HUDEP-2 (cell line): ENCODE measurements around the gene SPRED1.

Experiments
- DNase-seq, 76 experiments: peaks; one replicate each; lab custom pipeline; 2025; ENCODE audit not compliant: unreplicated experiment in 76 of 76; lab: John Stamatoyannopoulos, UW

Gene SPRED1

DNA sequence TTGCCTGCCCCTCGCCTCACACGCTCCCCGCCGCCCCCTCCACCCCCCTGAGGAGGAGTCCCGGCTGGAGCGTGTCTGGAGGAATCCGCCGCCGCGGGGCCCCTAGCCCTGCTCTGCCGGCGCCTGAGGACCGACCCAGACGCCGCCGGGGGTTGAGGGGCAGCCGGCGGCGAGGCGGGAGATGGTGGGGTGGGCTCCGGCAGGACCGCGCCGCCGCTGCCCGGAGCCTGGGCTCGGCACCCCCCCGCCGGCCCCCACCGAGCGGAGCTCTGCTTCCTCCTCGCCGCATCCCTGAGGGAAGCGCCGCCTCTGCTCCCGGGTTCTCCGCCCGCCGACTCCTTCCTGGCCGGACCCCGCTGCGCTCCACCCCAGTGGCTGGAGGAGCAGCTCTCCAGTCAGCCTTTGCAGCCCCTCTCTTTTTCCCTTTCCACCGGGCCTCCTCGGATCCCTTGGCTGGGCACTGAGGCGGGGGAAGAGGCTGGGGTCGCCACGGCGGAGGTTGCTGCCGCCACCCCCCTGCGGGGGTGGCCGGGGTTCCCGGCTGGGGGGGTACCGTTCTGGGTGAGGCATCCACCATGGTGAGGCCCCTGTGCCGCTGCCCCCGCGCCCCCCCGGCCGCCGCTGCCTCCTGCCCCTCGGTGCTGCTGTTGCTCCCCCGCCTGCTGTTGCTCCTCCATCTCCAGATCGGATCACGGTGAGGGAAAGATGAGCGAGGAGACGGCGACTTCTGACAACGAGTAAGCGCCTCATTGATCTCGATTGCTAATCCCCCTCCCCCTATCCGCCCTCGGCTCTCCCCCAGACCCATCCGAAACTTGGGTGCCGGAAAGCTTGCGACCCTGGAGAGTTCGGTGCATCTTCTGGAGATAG, at the start of gene SPRED1:
Gene SPRED1, plus strand, starts transcription at position 356 of the 870 bp plus-strand sequence. Its CDS starts 350 bp downstream, at position 706.
- peak in 17 of 76 experiments; percentile 1 to 59 (median 33) for DNase-seq

- DNase-seq: no peak
Observed at GRCh38 chr15:38205526-38206272, 46.9 kb upstream of the SPRED1 start.

DNA sequence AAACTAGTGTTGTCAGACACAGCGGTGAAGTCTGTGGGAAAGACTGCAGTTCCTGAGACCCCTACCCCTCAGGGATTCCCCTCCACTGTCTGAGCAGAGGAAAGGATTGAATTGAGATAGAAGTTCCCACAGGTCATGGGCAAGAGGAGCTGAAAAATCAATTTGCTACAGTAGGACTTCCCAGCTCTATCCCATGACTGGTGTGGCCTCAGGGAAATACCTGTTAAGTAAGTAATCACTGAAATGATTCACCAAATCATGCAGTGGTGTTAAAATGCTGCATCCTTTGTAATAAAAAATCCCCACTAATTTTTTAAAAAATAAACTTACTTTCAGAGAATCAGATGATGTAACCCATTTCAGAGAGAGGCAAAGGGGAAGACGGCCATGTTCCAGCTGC, 45.0 kb upstream of the SPRED1 start:
- DNase-seq: no peak

DNA sequence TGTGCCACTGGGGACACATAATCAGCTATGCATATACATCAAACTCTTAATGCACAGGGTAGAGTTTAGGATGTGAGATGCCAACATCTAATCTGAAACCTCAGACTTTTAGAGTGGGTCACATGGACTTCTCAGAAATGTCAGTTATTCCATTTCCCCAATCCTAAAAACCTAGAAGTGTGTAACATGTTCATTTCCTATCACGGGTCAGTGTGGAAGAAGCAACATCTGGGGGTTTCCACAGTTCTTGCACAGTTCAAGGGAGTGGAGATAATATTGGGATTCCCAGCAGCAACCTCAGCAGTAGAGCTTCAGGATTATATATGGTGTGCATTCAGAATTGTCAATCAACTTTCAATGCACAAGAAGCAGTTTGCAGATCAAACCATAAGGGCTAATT, 44.4 kb upstream of the SPRED1 start:
- no peak for DNase-seq

DNA sequence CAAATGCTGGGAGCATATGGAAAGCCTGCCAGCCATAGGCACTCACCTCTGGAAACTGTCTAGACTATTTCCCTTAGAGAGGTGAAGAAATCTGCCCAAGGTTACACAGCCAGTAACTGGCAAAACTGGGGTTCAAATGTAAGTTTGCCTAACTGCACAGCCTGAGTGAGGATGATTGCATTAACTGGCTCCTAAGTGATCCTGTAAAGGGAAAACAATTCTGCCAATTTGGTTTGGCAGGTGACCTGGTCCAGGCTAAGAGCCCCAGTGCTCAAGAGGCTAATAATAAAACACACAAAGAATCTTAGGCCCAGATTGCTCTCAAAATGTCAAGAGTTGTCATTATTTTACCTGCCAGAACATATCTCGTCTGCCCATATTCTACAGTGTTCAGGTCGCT, 43.9 kb upstream of the SPRED1 start:
- no peak for DNase-seq

DNA sequence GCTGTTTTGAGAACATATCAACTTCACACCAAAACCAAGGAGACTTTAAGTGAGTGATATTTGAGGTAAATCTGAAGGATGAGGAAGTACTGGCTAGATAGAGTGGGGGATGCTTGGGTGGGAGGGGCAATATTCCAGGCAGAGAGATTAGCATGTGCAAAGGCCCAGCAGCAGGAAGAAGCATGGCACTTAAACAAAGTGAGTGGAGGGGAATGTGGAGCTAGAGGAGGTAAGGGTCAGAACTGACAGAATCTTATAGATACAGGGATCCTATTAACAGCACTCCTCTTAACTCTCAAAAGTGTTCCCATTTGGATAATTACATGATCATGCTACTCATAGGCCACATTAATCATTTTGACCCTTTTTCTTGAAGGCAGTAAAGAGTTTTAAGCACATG, 41.4 kb upstream of the SPRED1 start:
- DNase-seq: no peak

DNA sequence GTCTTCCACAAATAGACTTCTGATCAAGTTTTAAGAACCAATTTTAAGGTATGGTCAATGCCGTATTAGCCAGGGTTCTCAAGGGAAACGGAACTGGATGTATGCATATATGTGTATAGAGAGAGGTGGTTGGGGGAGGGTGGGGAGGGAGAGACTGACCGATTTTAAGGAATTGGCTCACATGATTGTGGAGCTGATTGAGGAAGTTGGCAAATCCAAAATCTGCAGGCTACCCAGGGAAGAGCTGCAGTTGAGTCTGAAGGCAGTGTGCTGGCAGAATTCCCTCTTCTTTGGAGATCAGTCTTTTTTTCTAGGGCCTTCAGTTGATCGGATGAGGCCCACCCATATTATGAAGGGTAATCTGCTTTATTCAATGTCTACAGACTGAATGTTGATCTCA, 40.8 kb upstream of the SPRED1 start:
- DNase-seq: no peak

DNA sequence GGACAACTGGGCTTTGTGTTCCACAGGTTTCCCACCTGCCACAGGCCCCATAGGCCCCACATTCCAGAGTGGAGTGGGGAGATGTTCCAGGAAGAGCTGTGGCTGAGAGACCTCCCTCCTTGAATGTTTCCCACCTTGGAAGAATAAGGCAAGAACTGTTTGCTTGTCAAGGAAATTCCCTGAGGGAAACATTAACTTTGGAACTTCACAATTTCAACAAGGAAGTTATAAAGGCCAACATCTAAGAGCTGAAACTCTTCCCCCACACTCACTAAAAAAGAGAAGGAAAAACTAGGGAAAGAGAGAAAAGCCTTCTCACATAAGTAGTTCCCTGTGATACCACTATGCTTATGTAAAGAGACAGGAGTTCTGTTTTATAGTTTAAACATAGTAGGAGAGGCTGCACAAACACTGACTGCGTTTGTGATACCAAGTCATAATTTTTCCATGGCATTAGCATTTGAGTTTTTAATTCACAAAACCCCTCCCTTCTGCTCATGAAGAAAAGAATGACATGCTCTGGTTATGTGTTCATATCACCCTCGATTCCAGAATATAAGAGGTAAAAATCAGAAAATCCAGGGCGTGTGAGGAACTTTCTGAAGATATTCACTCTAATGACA, 39.8 kb upstream of the SPRED1 start:
- DNase-seq: no peak

DNA sequence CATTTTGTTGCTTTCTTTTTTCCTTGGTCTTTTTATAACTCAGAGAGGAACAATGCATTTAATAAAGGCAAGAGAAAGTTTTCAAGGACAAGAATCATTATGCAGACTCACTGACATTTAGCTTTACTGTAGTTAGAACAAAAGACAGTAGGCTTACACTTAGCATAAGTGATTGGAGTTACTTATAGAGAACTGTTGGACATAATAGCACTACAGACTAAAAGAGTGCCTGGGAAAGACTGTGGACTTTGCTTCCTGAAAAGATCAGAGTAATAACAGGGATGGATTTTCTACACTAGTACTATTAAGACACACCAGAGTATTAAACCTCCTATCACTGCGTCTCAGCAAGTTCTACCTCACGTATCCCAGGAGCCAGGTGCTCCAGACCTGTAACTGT, 39.3 kb upstream of the SPRED1 start:
- DNase-seq: no peak

GRCh38 chr15:38215707-38216106, 36.9 kb upstream of the SPRED1 start:
- peak in 1 of 76 experiments; percentile 3 for DNase-seq

GRCh38 chr15:38216763-38217162, 35.9 kb upstream of the SPRED1 start:
- DNase-seq: no peak

DNA sequence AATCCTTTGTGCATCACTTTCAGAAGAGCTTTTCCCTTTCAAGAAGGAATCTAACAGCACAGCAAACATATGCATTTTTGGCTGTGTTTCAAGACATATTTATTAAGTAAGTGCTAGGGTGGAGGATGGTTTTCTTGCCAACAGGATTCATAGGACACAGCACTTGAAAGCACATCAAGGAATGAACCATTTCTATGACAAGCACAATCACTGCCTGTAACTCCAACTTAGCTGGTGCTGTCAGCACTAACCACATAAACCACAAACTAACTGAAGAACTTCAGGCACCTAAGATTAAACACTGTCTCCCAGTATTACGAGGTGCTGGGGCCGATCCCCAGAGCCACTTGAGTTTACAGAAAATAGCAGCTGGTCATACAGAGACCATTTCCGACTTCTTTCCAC, 35.4 kb upstream of the SPRED1 start:
- peak in 1 of 76 experiments; percentile 3 for DNase-seq

- no peak for DNase-seq
Observed at GRCh38 chr15:38217788-38218609, 34.6 kb upstream of the SPRED1 start.

DNA sequence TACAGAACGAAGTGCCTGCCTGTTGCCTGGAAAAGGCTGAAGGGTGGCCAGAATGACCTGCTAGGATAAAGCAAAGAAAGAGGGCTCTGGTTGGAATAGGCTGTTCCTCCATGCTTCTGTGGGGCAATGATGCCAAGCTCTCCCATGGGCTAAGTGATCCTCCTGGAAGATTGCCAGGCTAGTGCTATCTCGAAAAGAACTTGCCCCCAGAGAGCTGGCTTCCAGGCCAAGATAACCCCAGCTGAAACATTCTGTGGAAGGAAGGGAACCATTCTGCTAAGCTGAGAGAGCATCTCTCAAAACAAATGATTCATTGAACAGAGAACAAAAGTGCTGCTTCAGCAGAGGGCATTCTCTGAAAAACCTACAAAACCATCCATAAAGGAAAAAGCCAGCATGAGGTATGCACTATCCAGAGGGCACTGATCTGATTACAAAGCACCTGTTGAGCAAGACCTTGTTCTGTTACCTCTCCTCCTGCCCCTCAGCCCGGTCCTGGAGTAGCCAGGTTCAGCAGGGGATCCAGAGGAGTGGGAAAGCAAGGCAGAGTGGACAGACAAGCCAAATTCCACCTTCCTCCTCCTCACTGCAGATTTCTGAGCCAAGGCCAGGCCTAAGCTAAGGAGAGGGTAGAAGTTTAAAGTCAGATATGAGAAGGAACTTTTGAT, 31.9 kb upstream of the SPRED1 start:
- DNase-seq: peak in 45 of 76 experiments; percentile 2 to 63 (median 25)

DNA sequence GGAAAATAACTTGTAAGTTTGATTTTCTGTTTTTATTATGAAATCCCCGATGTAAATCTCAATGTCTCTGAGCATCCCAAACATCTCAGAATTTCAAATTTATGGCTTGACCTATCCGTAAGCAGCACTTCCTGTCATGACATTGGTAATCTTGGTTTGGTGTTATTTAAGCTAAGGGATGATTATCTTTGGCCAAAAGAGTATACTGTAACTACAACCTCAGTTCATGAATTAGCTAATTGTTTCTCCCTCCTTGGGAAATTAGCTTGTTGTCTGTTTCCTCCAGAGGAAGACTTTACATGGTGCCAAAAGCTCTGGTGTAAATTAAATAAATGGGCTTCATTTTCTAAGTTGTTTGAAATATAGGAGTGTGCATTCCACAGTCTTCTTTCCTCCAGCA, 28.1 kb upstream of the SPRED1 start:
- no peak for DNase-seq

- no peak for DNase-seq
Observed at GRCh38 chr15:38225381-38225780, 27.3 kb upstream of the SPRED1 start.

DNA sequence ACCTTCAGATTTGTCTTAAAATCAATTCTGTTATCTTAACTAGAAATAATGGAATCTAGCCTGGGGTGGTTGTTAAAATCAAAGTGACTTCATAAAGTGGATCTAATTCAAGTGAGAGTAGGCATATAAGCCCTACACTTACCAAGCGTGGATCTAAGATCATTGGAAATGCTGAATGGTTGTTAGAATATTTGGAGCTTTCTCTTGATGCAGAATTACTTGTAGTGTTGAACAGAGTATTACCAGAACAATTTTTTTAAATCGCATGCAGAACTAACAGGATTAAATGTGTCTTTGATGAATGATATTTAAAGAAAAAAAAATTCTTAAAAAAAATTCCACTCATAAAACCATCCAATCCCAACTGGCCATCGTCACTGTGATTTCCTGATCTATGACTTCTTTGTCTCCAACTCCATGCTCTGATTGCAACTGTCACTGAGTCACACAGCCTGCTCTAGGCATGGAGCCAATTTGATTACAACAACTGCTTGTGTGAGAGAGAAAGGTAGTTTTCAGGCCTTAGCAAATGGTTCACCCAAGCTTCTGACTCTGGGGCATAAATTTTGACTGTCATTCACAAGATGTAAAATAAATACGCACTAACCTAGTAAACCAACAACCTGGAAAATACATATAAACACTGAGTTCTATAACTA, 25.9 kb upstream of the SPRED1 start:
- DNase-seq: peak in 30 of 76 experiments; percentile 0 to 78 (median 26)

DNA sequence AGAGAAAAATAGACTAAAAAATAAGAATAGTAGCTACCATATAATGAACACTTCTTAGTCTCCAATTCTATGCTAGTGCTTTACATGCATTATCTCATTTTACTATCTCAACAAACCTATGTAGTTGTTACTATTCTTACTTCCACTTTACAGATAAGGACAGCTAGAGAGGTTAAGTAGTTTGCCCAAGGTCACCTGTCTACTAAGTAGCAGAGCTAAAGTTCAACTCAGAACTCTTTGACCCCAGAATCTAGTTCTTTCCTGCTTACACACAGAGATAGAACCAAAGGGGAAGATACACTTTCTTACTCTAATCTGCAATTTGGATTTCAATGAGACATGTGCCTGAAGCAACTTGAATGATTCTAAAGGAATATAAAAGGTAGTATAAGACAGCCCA, 24.7 kb upstream of the SPRED1 start:
- DNase-seq: no peak

- DNase-seq: no peak
Observed at GRCh38 chr15:38228618-38229017, 24.0 kb upstream of the SPRED1 start.
